22Rv1 (cell line): ENCODE results near the gene TMEM233.

Source experiments
- ZFX ChIP-seq: fragments of 450-650 bp; IDR thresholded peaks from 2 replicates; pipeline ENCODE4 v1.6.1; 2017; ENCODE audit warnings: antibody characterized with exemption, borderline replicate concordance
- TF ChIP-seq, protein P1 (sequence below): fragments of 450-650 bp; IDR thresholded peaks from 2 replicates; pipeline ENCODE4 v1.5.1; 2017; ENCODE audit warnings: mild to moderate bottlenecking

DNA sequence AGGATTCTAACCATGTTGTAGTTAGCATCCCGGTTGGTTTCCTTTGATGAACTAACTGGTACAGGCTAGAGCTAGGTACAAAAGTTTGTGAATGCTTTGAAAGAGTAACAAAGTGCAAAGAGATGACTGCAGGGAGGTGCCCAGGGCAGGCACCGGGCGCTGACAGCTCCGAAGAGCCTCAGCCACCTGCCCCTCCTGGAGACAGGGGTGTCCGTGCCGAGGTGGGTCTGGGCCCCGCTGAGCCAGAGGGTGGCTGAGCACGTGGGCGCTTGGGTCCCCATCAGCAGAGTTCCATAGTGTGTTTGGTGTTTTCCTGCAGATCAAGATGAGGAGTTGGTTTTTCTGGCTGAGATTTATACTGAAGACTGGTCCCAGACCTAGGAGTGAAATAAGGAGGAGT is 94.3 kb downstream of the TMEM233 start:
- TF ChIP-seq, protein P1, sequence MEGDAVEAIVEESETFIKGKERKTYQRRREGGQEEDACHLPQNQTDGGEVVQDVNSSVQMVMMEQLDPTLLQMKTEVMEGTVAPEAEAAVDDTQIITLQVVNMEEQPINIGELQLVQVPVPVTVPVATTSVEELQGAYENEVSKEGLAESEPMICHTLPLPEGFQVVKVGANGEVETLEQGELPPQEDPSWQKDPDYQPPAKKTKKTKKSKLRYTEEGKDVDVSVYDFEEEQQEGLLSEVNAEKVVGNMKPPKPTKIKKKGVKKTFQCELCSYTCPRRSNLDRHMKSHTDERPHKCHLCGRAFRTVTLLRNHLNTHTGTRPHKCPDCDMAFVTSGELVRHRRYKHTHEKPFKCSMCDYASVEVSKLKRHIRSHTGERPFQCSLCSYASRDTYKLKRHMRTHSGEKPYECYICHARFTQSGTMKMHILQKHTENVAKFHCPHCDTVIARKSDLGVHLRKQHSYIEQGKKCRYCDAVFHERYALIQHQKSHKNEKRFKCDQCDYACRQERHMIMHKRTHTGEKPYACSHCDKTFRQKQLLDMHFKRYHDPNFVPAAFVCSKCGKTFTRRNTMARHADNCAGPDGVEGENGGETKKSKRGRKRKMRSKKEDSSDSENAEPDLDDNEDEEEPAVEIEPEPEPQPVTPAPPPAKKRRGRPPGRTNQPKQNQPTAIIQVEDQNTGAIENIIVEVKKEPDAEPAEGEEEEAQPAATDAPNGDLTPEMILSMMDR = no peak
- TF ChIP-seq ZFX = no peak
